Motor neuron (in vitro differentiated cells): ENCODE results near the gene TSC1. TPM values are rescaled to one million over a fixed set of nuclear protein-coding genes. Genes with fewer than 3 reads are reported as not detected.

ENCODE experiments used
- ATAC-seq, 8 experiments: fragments of 200-7000 bp; cut with Tn5 transposase; replicated peaks in 6 of 8; 2 replicates each; pipeline ENCODE4 v1.8.0; 2021; ENCODE audit warnings: mild to moderate bottlenecking in 8 of 8, moderate library complexity in 8 of 8
- H3K27ac ChIP-seq, 2 donors: fragments of 250-450 bp; sonication (Bioruptor Pico); 2 replicates each; pipeline ENCODE4 v1.9.0; 2021; ENCODE audit warnings: antibody characterized with exemption in 2 of 2, mild to moderate bottlenecking in 2 of 2, moderate library complexity in 1 of 2
- H3K4me1 ChIP-seq, 2 donors: fragments of 250-450 bp; sonication (Bioruptor Pico); replicated peaks in 1 of 2; 2 replicates each; pipeline ENCODE4 v1.6.1; 2021; ENCODE audit warnings: antibody characterized with exemption in 2 of 2, mild to moderate bottlenecking in 2 of 2, moderate library complexity in 1 of 2
- H3K4me3 ChIP-seq, 5 donors: fragments of 250-450 bp; sonication (Bioruptor Pico); 2 replicates each; pipeline ENCODE4 v1.9.0; 2021; ENCODE audit warnings: antibody characterized with exemption in 5 of 5, mild to moderate bottlenecking in 5 of 5, moderate library complexity in 4 of 5
- WGBS, 10 experiments: fragments of 450-650 bp; shearing (Covaris generic); methylation state at CpG; one replicate each; pipeline ENCODE4 v1.0.0; 2022; 5-methylcytosine and 5-hydroxymethylcytosine counted together
- in situ Hi-C, 9 experiments: fragments of 400-800 bp; cut with MboI; loops; one replicate each; pipeline ENCODE4 v1.15.0; 2021; ENCODE audit warnings: low sequenced_read_pairs in 9 of 9, low pct_unique_long_range_greater_than_20kb in 2 of 9; ENCODE audit not compliant: unreplicated experiment in 9 of 9
- total RNA-seq, 8 experiments: library from RNA; unstranded; fragments of 300-600 nt; gene quantifications; 2 replicates each; pipeline versions ENCODE4 v1.2.3 to v1.2.4, GENCODE V29; 2022

The TSC1 gene
- total RNA-seq, 8 experiments from 2014 or later = 22.0 to 58.6 (median 31.4) TPM

DNA sequence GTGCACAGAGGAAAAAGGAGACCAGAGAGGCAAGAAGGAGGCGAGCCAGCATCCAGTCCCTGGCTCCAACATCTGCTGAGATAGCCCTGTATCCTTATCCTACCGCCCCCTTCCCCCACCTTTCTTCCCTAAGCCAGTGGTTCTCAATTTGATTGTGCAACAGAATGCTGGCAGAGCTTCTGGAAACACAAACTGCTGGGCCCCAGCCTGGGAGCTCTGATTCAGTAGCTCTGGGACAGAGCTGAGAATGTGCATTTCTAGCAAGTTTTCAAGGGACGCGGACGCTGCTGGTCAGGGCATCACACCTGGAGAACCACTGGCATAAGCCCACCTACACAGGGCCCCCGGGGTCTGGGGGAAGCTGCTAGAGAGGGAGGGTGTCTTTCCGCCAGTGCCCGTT, 87.4 kb downstream of the TSC1 start:
- peak in 3 of 8 experiments; percentile 53 to 75 (median 68) for ATAC-seq
- Histone ChIP-seq H3K4me1 (no peaks in the 10 kb centered on the region), H3K27ac (no peak overlapping the region), H3K4me3 (no peak overlapping the region)
- WGBS, 10 experiments = 0 to 100% (median 71%) methylated on average over 1 to 4 of the region's 8 CpGs; no CpG with 5 or more reads in 5 of the 10 experiments
- in situ Hi-C loops = no loop called here

DNA sequence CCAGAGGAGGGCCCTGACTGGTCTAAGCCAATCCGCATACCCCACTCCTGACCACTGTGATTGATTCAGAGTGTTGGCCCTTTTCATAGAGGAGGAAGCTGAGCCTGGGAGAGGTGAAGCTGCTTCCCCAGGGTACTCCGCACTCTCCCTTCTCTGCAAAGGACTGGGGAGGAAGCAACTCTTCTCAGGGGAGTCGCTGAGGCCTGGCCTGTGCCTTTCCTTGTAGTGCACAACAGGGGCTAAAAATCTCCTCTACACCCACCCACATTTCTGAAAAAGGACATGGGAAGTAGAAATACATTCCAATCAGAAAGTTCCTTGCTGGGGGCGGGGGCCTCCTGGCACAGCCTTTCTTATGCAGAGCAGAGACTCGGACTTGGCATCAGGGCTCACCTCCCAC, 88.5 kb downstream of the TSC1 start:
- Histone ChIP-seq H3K4me1 (no peaks in the 10 kb centered on the region), H3K27ac (no peak overlapping the region), H3K4me3 (no peak overlapping the region)
- in situ Hi-C loops = no loop called here
- ATAC-seq = no peak
- 0 to 75% (median 47%) methylated on average over 1 to 3 of the region's 5 CpGs; no CpG with 5 or more reads in 5 of the 10 experiments for WGBS, 10 experiments

DNA sequence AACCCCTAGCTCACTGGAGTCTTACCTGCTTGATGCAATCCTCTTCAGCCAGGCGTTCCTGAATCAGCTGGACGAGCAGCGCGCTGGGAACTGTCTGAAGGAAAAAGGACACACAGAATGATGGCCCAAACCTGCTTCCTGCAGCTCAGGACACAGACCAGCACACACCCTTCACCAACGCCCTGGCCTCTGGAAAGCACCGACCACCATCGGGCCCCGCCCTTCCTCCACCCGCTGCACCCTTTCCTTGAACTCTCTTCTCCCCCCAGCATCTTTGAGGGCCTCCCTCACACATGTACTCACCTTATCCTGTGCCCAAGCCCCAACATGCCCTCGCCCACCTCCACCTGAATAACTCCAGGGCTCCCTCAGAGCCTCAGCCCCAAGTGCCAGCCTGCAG, 89.6 kb downstream of the TSC1 start:
- in situ Hi-C loops = no loop called here
- Histone ChIP-seq H3K27ac (no peak overlapping the region), H3K4me1 (no peaks in the 10 kb centered on the region), H3K4me3 (no peak overlapping the region)
- ATAC-seq = peak in 2 of 8 experiments; percentile 16 to 40
- 47 to 100% (median 98%) methylated on average over 1 to 10 of the region's 10 CpGs; no CpG with 5 or more reads in 4 of the 10 experiments for WGBS, 10 experiments

DNA sequence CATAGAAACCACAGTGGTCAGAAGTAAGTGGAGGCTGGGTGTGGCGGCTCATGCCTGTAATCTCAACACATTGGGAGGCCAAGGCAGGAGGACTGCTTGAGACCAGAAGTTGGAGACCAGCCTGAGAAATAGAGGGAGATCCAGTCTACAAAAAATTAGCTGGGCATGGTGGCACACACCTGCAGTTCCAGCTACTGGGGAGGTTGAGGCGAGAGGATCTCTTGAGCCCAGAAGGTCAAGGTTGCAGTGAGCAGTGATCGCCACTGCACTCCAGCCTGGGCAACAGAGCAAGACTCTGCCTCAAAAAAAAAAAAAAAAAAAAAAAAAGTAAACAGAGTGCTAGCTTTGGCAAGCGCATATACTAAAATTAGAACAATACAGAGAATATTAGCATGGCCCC, 90.9 kb downstream of the TSC1 start:
- Histone ChIP-seq H3K4me1 (no peaks in the 10 kb centered on the region), H3K27ac (no peak overlapping the region), H3K4me3 (no peak overlapping the region)
- no peak for ATAC-seq
- in situ Hi-C loops = no loop called here
- 73 to 100% (median 97%) methylated on average over 1 to 4 of the region's 4 CpGs for WGBS, 10 experiments

DNA sequence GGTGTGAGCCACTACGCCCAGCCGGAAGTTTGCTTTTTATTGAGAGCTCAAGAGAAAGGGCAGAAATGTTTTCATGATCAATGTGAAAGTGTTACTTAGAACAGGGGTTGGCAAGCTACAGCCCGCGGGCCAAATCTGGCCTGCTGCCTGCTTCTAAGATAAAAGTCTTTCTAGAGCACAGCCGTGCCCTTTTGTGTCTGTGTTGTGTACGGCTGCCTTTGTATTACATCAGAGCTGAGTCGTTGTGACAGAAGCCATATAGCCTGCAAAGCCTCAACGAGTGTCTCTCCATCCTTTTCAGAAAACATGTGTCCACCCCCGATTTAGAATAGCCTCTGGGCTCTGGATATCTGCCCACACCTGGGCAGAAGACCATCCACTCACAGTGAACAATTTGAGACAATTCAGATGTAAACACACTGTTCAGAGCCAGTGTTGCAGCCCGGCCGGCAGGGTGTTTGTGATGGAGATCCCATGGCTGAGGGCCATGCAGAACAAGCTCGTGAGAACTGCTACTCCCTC, 95.2 kb downstream of the TSC1 start:
- Histone ChIP-seq H3K27ac (no peak overlapping the region), H3K4me3 (no peak overlapping the region), H3K4me1 (no peaks in the 10 kb centered on the region)
- in situ Hi-C loops = no loop called here
- peak in 3 of 8 experiments; percentile 28 to 61 (median 40) for ATAC-seq
- WGBS, 10 experiments = 18 to 100% (median 42%) methylated on average over 1 to 7 of the region's 12 CpGs; no CpG with 5 or more reads in 5 of the 10 experiments

DNA sequence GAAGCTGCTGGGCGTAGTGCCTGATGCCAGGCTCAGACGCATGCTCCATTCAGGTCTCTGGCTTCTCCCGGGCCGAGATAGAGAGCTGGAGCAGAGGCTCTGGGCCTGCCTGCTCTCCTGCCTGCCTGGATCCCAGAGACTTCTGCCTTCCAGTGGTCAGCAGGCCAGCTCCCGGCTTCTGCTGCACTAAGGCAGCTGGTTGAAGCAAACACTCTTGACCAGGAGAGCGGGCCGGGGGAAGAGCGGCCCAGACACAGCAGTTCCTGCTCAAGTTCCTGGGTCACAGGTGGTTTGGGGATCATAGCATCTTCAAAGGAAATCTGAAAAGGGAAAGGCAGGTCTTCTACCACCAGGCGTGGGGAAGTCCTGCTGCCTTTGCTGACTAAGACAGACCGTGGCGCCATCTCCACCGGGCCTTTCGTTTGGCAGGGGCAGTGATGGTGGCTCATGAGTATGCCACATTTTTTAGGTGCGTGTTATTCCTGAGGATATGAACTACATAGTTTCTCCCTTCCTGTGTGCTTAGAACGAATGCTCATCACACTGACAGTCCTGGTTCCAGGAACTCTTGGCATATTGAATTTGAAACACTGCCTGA, 97.4 kb downstream of the TSC1 start:
- Histone ChIP-seq H3K4me1 (no peaks in the 10 kb centered on the region), H3K27ac (no peak overlapping the region), H3K4me3 (no peak overlapping the region)
- in situ Hi-C loops = no loop called here
- ATAC-seq = no peak
- WGBS, 10 experiments = 59 to 100% (median 81%) methylated on average over 1 to 5 of the region's 15 CpGs; no CpG with 5 or more reads in 4 of the 10 experiments

DNA sequence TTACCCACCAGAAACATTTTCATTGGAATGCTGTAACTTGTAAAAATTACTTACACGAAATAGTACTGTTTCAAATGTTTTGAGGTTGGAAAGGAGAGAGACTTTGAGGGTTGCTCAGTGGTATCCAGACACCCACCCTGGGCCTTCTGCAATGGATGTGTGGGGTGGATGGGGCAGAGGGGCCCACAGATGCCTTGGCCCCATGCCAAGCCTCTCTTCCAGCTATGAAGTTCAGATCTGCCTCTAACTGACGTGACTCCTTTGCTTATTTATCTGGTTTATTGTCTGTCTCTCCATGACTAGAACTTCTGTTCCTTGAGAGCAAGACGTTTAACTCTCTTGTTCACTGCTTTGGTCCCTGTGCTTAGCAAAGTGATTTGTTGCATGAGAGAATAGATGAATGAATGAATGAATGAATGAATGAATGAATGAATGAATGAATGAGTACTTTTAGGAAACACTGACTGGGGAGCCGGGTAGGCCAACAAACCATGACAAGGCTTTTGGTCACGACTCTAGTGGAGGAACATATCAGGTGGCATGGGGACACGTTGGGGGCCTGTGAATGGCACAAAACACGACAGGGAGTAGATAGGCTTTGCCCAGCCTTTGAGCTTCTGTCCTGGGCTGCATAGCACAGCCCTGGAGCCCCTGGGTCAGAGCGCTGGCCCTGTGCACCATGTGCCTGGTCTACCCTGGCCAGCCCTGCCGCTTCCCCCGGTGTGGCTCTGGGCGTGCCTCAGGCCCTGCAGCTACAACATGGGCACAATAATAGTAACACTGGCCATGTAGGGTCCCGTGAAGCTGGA, 98.1 kb downstream of the TSC1 start:
- Histone ChIP-seq H3K27ac (no peak overlapping the region), H3K4me3 (no peak overlapping the region), H3K4me1 (peaks cover 0 to 2% of the 10 kb centered on the region in 2 donors)
- in situ Hi-C loops = no loop called here
- no peak for ATAC-seq
- 25 to 100% (median 77%) methylated on average over 1 to 9 of the region's 12 CpGs; no CpG with 5 or more reads in 1 of the 10 experiments for WGBS, 10 experiments

DNA sequence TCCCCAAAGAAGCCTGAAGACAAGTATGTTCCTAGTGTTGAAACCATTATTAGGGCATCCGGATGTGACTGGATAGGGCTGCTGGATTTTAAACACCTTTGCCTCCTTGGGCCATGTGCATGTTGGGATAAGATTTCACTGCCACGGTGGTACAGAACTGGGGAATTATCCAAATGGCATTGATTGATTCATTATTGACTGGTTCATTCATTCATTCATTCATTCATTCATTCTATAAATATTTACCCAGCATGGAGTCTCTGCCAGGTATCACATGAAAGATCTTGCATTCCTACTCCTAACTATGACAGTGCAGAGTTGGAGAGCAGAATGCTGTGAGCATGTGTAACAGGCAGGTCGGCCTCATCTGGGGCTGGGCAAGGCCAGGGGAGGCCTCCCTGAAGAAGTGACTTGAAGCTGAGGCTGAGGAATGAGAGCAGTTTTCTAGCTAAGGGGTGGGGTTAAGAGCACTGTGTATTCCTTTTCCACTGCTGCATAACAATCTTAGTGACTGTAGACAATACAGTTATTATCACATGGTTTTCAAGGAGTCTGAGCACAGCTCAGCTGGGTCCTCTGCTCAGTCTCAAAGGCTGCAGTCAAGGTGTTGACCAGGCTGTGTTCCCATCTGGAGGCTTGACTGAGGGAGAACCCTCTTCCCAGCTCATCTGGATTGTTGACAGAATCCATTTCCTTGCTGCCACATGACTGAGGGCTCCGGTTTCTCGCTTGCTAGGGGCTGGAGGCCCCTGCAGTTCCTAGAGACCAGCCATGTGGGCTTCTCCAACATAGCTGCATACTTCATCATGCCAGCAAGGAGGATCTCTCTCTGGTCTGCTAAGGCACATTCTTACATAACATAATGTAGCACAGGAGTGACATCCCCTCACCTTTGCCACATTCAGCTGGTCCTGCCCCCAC, 102.0 kb downstream of the TSC1 start:
- ATAC-seq = peak in 4 of 8 experiments; percentile 15 to 78 (median 66)
- H3K4me1 ChIP-seq = peaks cover 12 to 13% of the 10 kb centered on the region in 2 donors
- WGBS, 10 experiments = 40 to 94% (median 88%) methylated on average over 1 to 5 of the region's 5 CpGs; no CpG with 5 or more reads in 3 of the 10 experiments
- in situ Hi-C loops = no loop called here
- H3K4me3 ChIP-seq = no peak overlapping the region
- no peak overlapping the region for H3K27ac ChIP-seq

Other genes starting within 250 kb of the TSC1 start
- 1 to 10 TPM in 3 of 8 experiments, under 1 TPM in 5; 0.64 to 6.6 (median 0.95) TPM for gene AK8, start 66.3 kb downstream of the TSC1 start, total RNA-seq
- 10 to 100 TPM in 1 of 8 experiments, 1 to 10 TPM in 7; 5.0 to 18.7 (median 6.5) TPM for gene SPACA9, start 65.7 kb downstream of the TSC1 start, total RNA-seq
- gene GFI1B, start 34.1 kb upstream of the TSC1 start, total RNA-seq = under 1 TPM in 6 of 8 experiments, not detected in 2; 0.09 to 0.85 (median 0.13) TPM
- gene GTF3C5, start 86.4 kb upstream of the TSC1 start, total RNA-seq = 10 to 100 TPM; 35.8 to 77.3 (median 45.1) TPM
- gene CEL, start 117.4 kb upstream of the TSC1 start, total RNA-seq = 1 to 10 TPM in 3 of 8 experiments, under 1 TPM in 5; 0.38 to 1.6 (median 0.84) TPM
- gene RALGDS, start 176.6 kb upstream of the TSC1 start, total RNA-seq = 10 to 100 TPM; 18.3 to 85.1 (median 52.9) TPM
- gene GBGT1, start 219.3 kb upstream of the TSC1 start, total RNA-seq = 1 to 10 TPM in 3 of 8 experiments, under 1 TPM in 5; 0.14 to 2.4 (median 0.75) TPM